Measurements from ENCODE around the gene SLIT1. TPM values are rescaled to one million over a fixed set of nuclear protein-coding genes. Genes with fewer than 3 reads are reported as not detected.

Gene SLIT1
- total and polyA plus RNA-seq, 2 experiments from 2014 or later, result not detected

- no peaks in the 10 kb centered on the region for H3K27me3 ChIP-seq (replicated peaks; ENCODE audit: insufficient read depth)
- H2AFZ ChIP-seq, result no peak overlapping the region
- H3F3A ChIP-seq (ENCODE audit: insufficient read depth), result peaks cover 19% of the 10 kb centered on the region; the same call in 1 of the 2 replicates
- H3K79me2 ChIP-seq (ENCODE audit: insufficient read depth), result no peaks in the 10 kb centered on the region
- no peak overlapping the region for H3K9ac ChIP-seq
- H3K4me2 ChIP-seq (ENCODE audit: unreplicated experiment), result no peak overlapping the region
- peaks cover 27% of the 10 kb centered on the region for H3K4me1 ChIP-seq (ENCODE audit: insufficient read depth)
- H3K27ac ChIP-seq, result no peak overlapping the region
- no peak for TF ChIP-seq EZH2 (IDR thresholded peaks at IDR 0.05; ENCODE audit: insufficient read depth, poor library complexity, severe bottlenecking)
- TF ChIP-seq EZH2phosphoT487 (IDR thresholded peaks at IDR 0.05; ENCODE audit: insufficient read depth, low read depth), result no peak
- H3K9me2 ChIP-seq (ENCODE audit: insufficient read depth), result no peaks in the 10 kb centered on the region
- DNase-seq, result no peak
- no peak overlapping the region for H3K4me3 ChIP-seq
- H3K36me3 ChIP-seq (ENCODE audit: low read depth), result no peaks in the 10 kb centered on the region
- in situ Hi-C loops (cut with MboI), result no loop called here
- H3K9me3 ChIP-seq (ENCODE audit: low read depth), result no peaks in the 10 kb centered on the region
- 98% methylated on average over 2 of the region's 2 CpGs for WGBS, 2 experiments (ENCODE audit: low coverage in 1 of 2, low lambda C conversion rate in 2 of 2, missing lambda C conversion rate in 2 of 2)
- H4K20me1 ChIP-seq (ENCODE audit: insufficient read depth), result no peaks in the 10 kb centered on the region
Observed at GRCh38 chr10:96971324-96971723, 214.4 kb downstream of the SLIT1 start.

- Histone ChIP-seq H4K20me1 (ENCODE audit: insufficient read depth) (no peaks in the 10 kb centered on the region), H2AFZ (no peak overlapping the region), H3K36me3 (ENCODE audit: low read depth) (no peaks in the 10 kb centered on the region), H3K4me1 (ENCODE audit: insufficient read depth) (peaks cover 18% of the 10 kb centered on the region), H3K79me2 (ENCODE audit: insufficient read depth) (peaks cover 8% of the 10 kb centered on the region; the same call in 1 of the 2 replicates), H3K9me2 (ENCODE audit: insufficient read depth) (no peaks in the 10 kb centered on the region), H3K9me3 (ENCODE audit: low read depth) (no peaks in the 10 kb centered on the region), H3F3A (ENCODE audit: insufficient read depth) (peaks cover 22% of the 10 kb centered on the region; the same call in 1 of the 2 replicates), H3K4me3 (no peak overlapping the region), H3K9ac (no peak overlapping the region), H3K27ac (no peak overlapping the region), H3K27me3 (replicated peaks; ENCODE audit: insufficient read depth) (no peaks in the 10 kb centered on the region), H3K4me2 (ENCODE audit: unreplicated experiment) (no peak overlapping the region)
- in situ Hi-C loops (cut with MboI), result no loop called here
- no peak for DNase-seq
- WGBS, 2 experiments (ENCODE audit: low coverage in 1 of 2, low lambda C conversion rate in 2 of 2, missing lambda C conversion rate in 2 of 2), result 85 to 88% methylated on average over 5 of the region's 5 CpGs
- no peak for TF ChIP-seq EZH2 (IDR thresholded peaks at IDR 0.05; ENCODE audit: insufficient read depth, poor library complexity, severe bottlenecking)
- no peak for TF ChIP-seq EZH2phosphoT487 (IDR thresholded peaks at IDR 0.05; ENCODE audit: insufficient read depth, low read depth)
Observed at GRCh38 chr10:96968682-96969423, 216.9 kb downstream of the SLIT1 start.

GRCh38 chr10:96967847-96968246 lies 217.9 kb downstream of the SLIT1 start:
- H3K36me3 ChIP-seq (ENCODE audit: low read depth), result no peaks in the 10 kb centered on the region
- TF ChIP-seq EZH2phosphoT487 (IDR thresholded peaks at IDR 0.05; ENCODE audit: insufficient read depth, low read depth) (no peak), EZH2 (IDR thresholded peaks at IDR 0.05; ENCODE audit: insufficient read depth, poor library complexity, severe bottlenecking) (no peak)
- peak; percentile 55 for DNase-seq
- in situ Hi-C loops (cut with MboI), result no loop called here
- H3K4me3 ChIP-seq, result no peak overlapping the region
- no peaks in the 10 kb centered on the region for H3K9me3 ChIP-seq (ENCODE audit: low read depth)
- no peaks in the 10 kb centered on the region for H3K9me2 ChIP-seq (ENCODE audit: insufficient read depth)
- no peaks in the 10 kb centered on the region for H4K20me1 ChIP-seq (ENCODE audit: insufficient read depth)
- H3K79me2 ChIP-seq (ENCODE audit: insufficient read depth), result peaks cover 10% of the 10 kb centered on the region; the same call in 1 of the 2 replicates
- H3K9ac ChIP-seq, result no peak overlapping the region
- no peak overlapping the region for H2AFZ ChIP-seq
- peaks cover 20% of the 10 kb centered on the region for H3K4me1 ChIP-seq (ENCODE audit: insufficient read depth)
- H3K4me2 ChIP-seq (ENCODE audit: unreplicated experiment), result peak overlapping the region; percentile 73
- peaks cover 23% of the 10 kb centered on the region; the same call in 1 of the 2 replicates for H3F3A ChIP-seq (ENCODE audit: insufficient read depth)
- peak overlapping the region; percentile 36 for H3K27ac ChIP-seq
- H3K27me3 ChIP-seq (replicated peaks; ENCODE audit: insufficient read depth), result no peaks in the 10 kb centered on the region

- Histone ChIP-seq H3K79me2 (ENCODE audit: insufficient read depth) (peaks cover 14% of the 10 kb centered on the region), H3K9me3 (ENCODE audit: low read depth) (no peaks in the 10 kb centered on the region), H2AFZ (no peak overlapping the region), H3K27ac (no peak overlapping the region), H3K4me3 (no peak overlapping the region), H3K36me3 (ENCODE audit: low read depth) (no peaks in the 10 kb centered on the region), H3K9me2 (ENCODE audit: insufficient read depth) (no peaks in the 10 kb centered on the region), H3K27me3 (replicated peaks; ENCODE audit: insufficient read depth) (no peaks in the 10 kb centered on the region), H3K9ac (no peak overlapping the region), H3K4me2 (ENCODE audit: unreplicated experiment) (no peak overlapping the region), H3F3A (ENCODE audit: insufficient read depth) (peaks cover 35% of the 10 kb centered on the region), H3K4me1 (ENCODE audit: insufficient read depth) (peaks cover 42% of the 10 kb centered on the region), H4K20me1 (ENCODE audit: insufficient read depth) (no peaks in the 10 kb centered on the region)
- TF ChIP-seq EZH2 (IDR thresholded peaks at IDR 0.05; ENCODE audit: insufficient read depth, poor library complexity, severe bottlenecking), result no peak
- TF ChIP-seq EZH2phosphoT487 (IDR thresholded peaks at IDR 0.05; ENCODE audit: insufficient read depth, low read depth), result no peak
- WGBS, 2 experiments (ENCODE audit: low coverage in 1 of 2, low lambda C conversion rate in 2 of 2, missing lambda C conversion rate in 2 of 2), result 88 to 95% methylated on average over 2 of the region's 2 CpGs
- DNase-seq, result no peak
- in situ Hi-C loops (cut with MboI), result no loop called here
Observed at GRCh38 chr10:96964131-96964530, 221.6 kb downstream of the SLIT1 start.

Data from GM23248 (cell line).